H9 (cell line): ENCODE results near the gene TAF4. TPM values are rescaled to one million over a fixed set of nuclear protein-coding genes. Genes with fewer than 3 reads are reported as not detected.

Source experiments
- DNase-seq: peaks from one replicate; pipeline ENCODE4 v3.0.0-alpha.2; 2017
- H2AFZ ChIP-seq: one replicate; pipeline ENCODE4 v1.6.1; 2013; ENCODE audit warnings: mild to moderate bottlenecking, low read length, control low read depth, moderate library complexity
- H2AK5ac ChIP-seq: 2 replicates; pipeline ENCODE4 v1.6.1; 2013; ENCODE audit warnings: low read length, control low read depth, mixed read lengths; ENCODE audit not compliant: insufficient read length
- H2BK120ac ChIP-seq: one replicate; pipeline ENCODE4 v1.6.1; 2013; ENCODE audit warnings: low read depth, mild to moderate bottlenecking, low read length, control low read depth, inconsistent platforms; ENCODE audit not compliant: poor library complexity, severe bottlenecking
- H2BK12ac ChIP-seq: 2 replicates; pipeline ENCODE4 v1.6.1; 2013; ENCODE audit warnings: low read length, control low read depth, mixed read lengths, low read depth; ENCODE audit not compliant: insufficient read length
- H2BK15ac ChIP-seq: 2 replicates; pipeline ENCODE4 v1.6.1; 2013; ENCODE audit warnings: low read depth, low read length, control low read depth
- H2BK20ac ChIP-seq: one replicate; pipeline ENCODE4 v1.6.1; 2013; ENCODE audit warnings: low read depth, mild to moderate bottlenecking, low read length, control low read depth, inconsistent platforms; ENCODE audit not compliant: poor library complexity, severe bottlenecking
- H2BK5ac ChIP-seq: 2 replicates; pipeline ENCODE4 v1.6.1; 2013; ENCODE audit warnings: low read length, control low read depth, mixed read lengths; ENCODE audit not compliant: insufficient read length
- H3K14ac ChIP-seq: 2 replicates; pipeline ENCODE4 v1.6.1; 2013; ENCODE audit warnings: low read length, control low read depth; ENCODE audit not compliant: insufficient read depth
- H3K18ac ChIP-seq: 2 replicates; pipeline ENCODE4 v1.6.1; 2013; ENCODE audit warnings: low read depth, mild to moderate bottlenecking, mixed read lengths, low read length, control low read depth; ENCODE audit not compliant: insufficient read length
- H3K23ac ChIP-seq: 2 replicates; pipeline ENCODE4 v1.6.1; 2013; ENCODE audit warnings: low read length, control low read depth, mixed read lengths, low read depth; ENCODE audit not compliant: insufficient read length
- H3K23me2 ChIP-seq: 2 replicates; pipeline ENCODE4 v1.6.1; 2013; ENCODE audit warnings: low read depth, mild to moderate bottlenecking, mixed read lengths, low read length, control low read depth; ENCODE audit not compliant: insufficient read length, poor library complexity, severe bottlenecking
- H3K27ac ChIP-seq: 2 replicates; pipeline ENCODE4 v1.5.1; 2013; ENCODE audit warnings: low read length, control low read depth, mixed read lengths, low read depth; ENCODE audit not compliant: insufficient read length
- H3K27me3 ChIP-seq: 2 replicates; pipeline ENCODE4 v1.6.1; 2013; ENCODE audit warnings: low read length, control low read depth, inconsistent platforms; ENCODE audit not compliant: insufficient read depth
- H3K4ac ChIP-seq: 2 replicates; pipeline ENCODE4 v1.6.1; 2013; ENCODE audit warnings: low read depth, mild to moderate bottlenecking, control low read depth, inconsistent platforms, low read length, moderate library complexity
- H3K4me1 ChIP-seq: 2 replicates; pipeline ENCODE4 v1.6.1; 2013; ENCODE audit warnings: low read length, control low read depth, inconsistent platforms; ENCODE audit not compliant: insufficient read depth
- H3K4me2 ChIP-seq: 2 replicates; pipeline ENCODE4 v1.6.1; 2013; ENCODE audit warnings: low read length, control low read depth, mixed read lengths; ENCODE audit not compliant: insufficient read length, insufficient read depth
- H3K56ac ChIP-seq: 2 replicates; pipeline ENCODE4 v1.6.1; 2013; ENCODE audit warnings: low read depth, mild to moderate bottlenecking, mixed read lengths, low read length, control low read depth; ENCODE audit not compliant: insufficient read length
- H3K79me1 ChIP-seq: 2 replicates; pipeline ENCODE4 v1.6.1; 2013; ENCODE audit warnings: low read depth, mild to moderate bottlenecking, moderate library complexity, low read length, control low read depth, inconsistent platforms; ENCODE audit not compliant: insufficient read depth, poor library complexity, severe bottlenecking
- H3K79me2 ChIP-seq: 2 replicates; pipeline ENCODE4 v1.6.1; 2013; ENCODE audit warnings: low read length, control low read depth, inconsistent platforms; ENCODE audit not compliant: insufficient read depth
- H3K9ac ChIP-seq: 2 replicates; pipeline ENCODE4 v1.6.1; 2013; ENCODE audit warnings: low read length, control low read depth, mixed read lengths; ENCODE audit not compliant: insufficient read length; ENCODE audit errors: extremely low read depth
- H3K9me3 ChIP-seq: one replicate; pipeline ENCODE4 v1.6.1; 2013; ENCODE audit warnings: low read depth, low read length, inconsistent platforms; ENCODE audit not compliant: control insufficient read depth
- H3T11ph ChIP-seq: one replicate; pipeline ENCODE4 v1.6.1; 2013; ENCODE audit warnings: mild to moderate bottlenecking, low read length, control low read depth, inconsistent platforms
- H4K20me1 ChIP-seq: one replicate; pipeline ENCODE4 v1.6.1; 2013; ENCODE audit not compliant: control insufficient read depth, insufficient read length, insufficient read depth
- H4K5ac ChIP-seq: 2 replicates; pipeline ENCODE4 v1.6.1; 2013; ENCODE audit warnings: low read depth, mild to moderate bottlenecking, mixed read lengths, low read length, control low read depth; ENCODE audit not compliant: insufficient read length
- H4K8ac ChIP-seq: replicated peaks from 2 replicates; pipeline ENCODE4 v1.6.1; 2013; ENCODE audit warnings: low read length, control low read depth, mixed read lengths, low read depth; ENCODE audit not compliant: insufficient read length
- H4K91ac ChIP-seq: 2 replicates; pipeline ENCODE4 v1.6.1; 2013; ENCODE audit warnings: low read depth, mild to moderate bottlenecking, moderate library complexity, mixed read lengths, low read length, control low read depth; ENCODE audit not compliant: insufficient read length
- H3K27ac Mint-ChIP-seq, 3 experiments: 2 replicates in 2 of 3; 3 replicates in 1 of 3; pipeline ENCODE4 v1.8.0; 2020 to 2021; ENCODE audit warnings: mixed read lengths in 3 of 3, mild to moderate bottlenecking in 1 of 3, moderate library complexity in 1 of 3
- H3K27me3 Mint-ChIP-seq: 2 replicates; pipeline ENCODE4 v1.8.0; 2021; ENCODE audit warnings: low read depth, mild to moderate bottlenecking, moderate library complexity, mixed read lengths
- H3K36me3 Mint-ChIP-seq, 3 experiments: 2 replicates in 2 of 3; 3 replicates in 1 of 3; pipeline ENCODE4 v1.8.0; 2020 to 2021; ENCODE audit warnings: low read depth in 3 of 3, mixed read lengths in 3 of 3; ENCODE audit not compliant: insufficient read depth in 1 of 3
- H3K4me1 Mint-ChIP-seq, 2 experiments: 2 replicates each; pipeline ENCODE4 v1.8.0; 2020; ENCODE audit warnings: mixed read lengths in 2 of 2
- H3K4me3 Mint-ChIP-seq, 2 experiments: 2 replicates in 1 of 2; 3 replicates in 1 of 2; pipeline ENCODE4 v1.8.0; 2020 to 2021; ENCODE audit warnings: mild to moderate bottlenecking in 2 of 2, mixed read lengths in 2 of 2, moderate library complexity in 1 of 2
- H3K9me3 Mint-ChIP-seq, 2 experiments: 2 replicates in 1 of 2; 3 replicates in 1 of 2; pipeline ENCODE4 v1.8.0; 2020; ENCODE audit warnings: mild to moderate bottlenecking in 2 of 2, mixed read lengths in 2 of 2, moderate library complexity in 1 of 2
- WGBS: extraction: QIAGEN DNeasy Blood & Tissue Kit; methylation state at CpG from one replicate; pipeline ENCODE4 v1.1.7; 2013; ENCODE audit warnings: missing lambda C conversion rate, low lambda C conversion rate, mixed read lengths; ENCODE audit not compliant: insufficient read length; ENCODE audit errors: extremely low coverage; 5-methylcytosine and 5-hydroxymethylcytosine counted together
- total RNA-seq: library from RNA; stranded (reverse); gene quantifications from 2 replicates; pipeline ENCODE4 v1.2.1, GENCODE V29; 2021
- TF ChIP-seq, protein P1 (sequence below): fragments of 200-600 bp; sonication (generic); conservative IDR thresholded peaks from 3 replicates; pipeline ENCODE4 v1.8.0; 2021; ENCODE audit warnings: antibody characterized with exemption, mild to moderate bottlenecking

Gene TAF4
- total RNA-seq, 1 experiment from 2014 or later, result 30.8 TPM

DNA sequence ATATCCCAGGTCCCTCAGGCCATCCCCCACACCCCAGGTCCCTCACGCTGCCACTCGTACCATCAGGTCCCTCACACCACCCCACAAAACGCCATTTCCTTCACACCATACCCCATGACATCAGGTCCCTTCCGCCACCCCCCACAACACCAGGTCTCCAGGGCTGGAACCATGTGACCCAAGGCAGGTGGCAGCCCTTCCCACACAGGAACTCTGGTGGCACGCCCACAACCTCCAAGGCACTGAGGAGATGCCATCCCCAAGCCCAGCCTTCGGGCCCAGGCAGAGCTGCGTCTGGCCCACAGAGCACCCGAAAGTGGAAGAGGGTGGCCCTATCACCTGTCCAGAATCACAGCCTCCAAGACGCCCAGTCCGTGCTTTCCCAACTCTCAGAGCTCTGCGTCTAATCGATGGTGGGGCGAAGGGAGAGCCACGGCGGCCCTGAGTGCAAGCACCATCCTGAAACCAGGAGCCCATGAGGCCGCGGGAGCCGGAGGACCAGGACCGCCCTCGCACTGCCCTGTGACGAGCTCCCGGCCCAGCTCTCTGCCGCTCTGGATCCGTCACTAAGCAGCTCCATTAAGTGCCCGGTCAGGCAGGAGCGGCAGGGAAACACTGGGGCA, 12.7 kb downstream of the TAF4 start:
- no peak overlapping the region for H2BK20ac ChIP-seq
- H3K4me1 ChIP-seq, result no peaks in the 10 kb centered on the region
- Mint-ChIP-seq H3K27ac (0 out of 7 replicates have a peak overlapping the region, but pooled peaks of 1 of the 3 experiments have one; percentile 70), H3K27me3 (no peaks in the 10 kb centered on the region; the same call in 1 of the 2 replicates), H3K4me3 (no peak overlapping the region), H3K36me3 (peaks cover 27 to 32% (median 32%) of the 10 kb centered on the region in 3 experiments), H3K9me3 (peaks cover 2 to 5% of the 10 kb centered on the region in 2 experiments; a peak in 4 of 5 replicates), H3K4me1 (peaks cover 33 to 38% of the 10 kb centered on the region in 2 experiments)
- H3K27ac ChIP-seq, result no peak overlapping the region
- H4K20me1 ChIP-seq, result peaks cover 7% of the 10 kb centered on the region
- no peak overlapping the region for H2AK5ac ChIP-seq
- H3K23ac ChIP-seq, result no peak overlapping the region
- H2BK5ac ChIP-seq, result no peak overlapping the region
- H2BK120ac ChIP-seq, result no peak overlapping the region
- no peak overlapping the region for H2AFZ ChIP-seq
- H3K9ac ChIP-seq, result no peak overlapping the region
- no peak overlapping the region for H2BK12ac ChIP-seq
- no peak overlapping the region for H4K8ac ChIP-seq
- H2BK15ac ChIP-seq, result no peak overlapping the region
- no peak overlapping the region for H3T11ph ChIP-seq
- TF ChIP-seq, protein P1, sequence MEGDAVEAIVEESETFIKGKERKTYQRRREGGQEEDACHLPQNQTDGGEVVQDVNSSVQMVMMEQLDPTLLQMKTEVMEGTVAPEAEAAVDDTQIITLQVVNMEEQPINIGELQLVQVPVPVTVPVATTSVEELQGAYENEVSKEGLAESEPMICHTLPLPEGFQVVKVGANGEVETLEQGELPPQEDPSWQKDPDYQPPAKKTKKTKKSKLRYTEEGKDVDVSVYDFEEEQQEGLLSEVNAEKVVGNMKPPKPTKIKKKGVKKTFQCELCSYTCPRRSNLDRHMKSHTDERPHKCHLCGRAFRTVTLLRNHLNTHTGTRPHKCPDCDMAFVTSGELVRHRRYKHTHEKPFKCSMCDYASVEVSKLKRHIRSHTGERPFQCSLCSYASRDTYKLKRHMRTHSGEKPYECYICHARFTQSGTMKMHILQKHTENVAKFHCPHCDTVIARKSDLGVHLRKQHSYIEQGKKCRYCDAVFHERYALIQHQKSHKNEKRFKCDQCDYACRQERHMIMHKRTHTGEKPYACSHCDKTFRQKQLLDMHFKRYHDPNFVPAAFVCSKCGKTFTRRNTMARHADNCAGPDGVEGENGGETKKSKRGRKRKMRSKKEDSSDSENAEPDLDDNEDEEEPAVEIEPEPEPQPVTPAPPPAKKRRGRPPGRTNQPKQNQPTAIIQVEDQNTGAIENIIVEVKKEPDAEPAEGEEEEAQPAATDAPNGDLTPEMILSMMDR, result no peak
- WGBS, result no CpG with 5 or more reads among the region's 26 CpGs
- H3K4ac ChIP-seq, result no peak overlapping the region
- no peak overlapping the region for H3K56ac ChIP-seq
- no peak overlapping the region for H4K91ac ChIP-seq
- H3K23me2 ChIP-seq, result no peaks in the 10 kb centered on the region
- H3K79me1 ChIP-seq, result no peaks in the 10 kb centered on the region
- H3K4me2 ChIP-seq, result no peak overlapping the region
- H3K79me2 ChIP-seq, result peaks cover 59% of the 10 kb centered on the region; the same call in 1 of the 2 replicates
- H3K27me3 ChIP-seq, result no peaks in the 10 kb centered on the region
- H3K9me3 ChIP-seq, result no peaks in the 10 kb centered on the region
- no peak overlapping the region for H3K18ac ChIP-seq
- no peak for DNase-seq
- no peak overlapping the region for H4K5ac ChIP-seq
- H3K14ac ChIP-seq, result no peak overlapping the region
